ENCODE data around the gene EIF3I. TPM values are rescaled to one million over a fixed set of nuclear protein-coding genes. Genes with fewer than 3 reads are reported as not detected.

Gene EIF3I
- total and polyA plus RNA-seq, 10 of the 15 experiments (the other 5 are each of a cell fraction or from before 2014, with no cell fraction given): 208 to 606 (median 352) TPM

GRCh38 chr1:32178380-32179192 is 43.6 kb upstream of the EIF3I start:
- H4K20me1 ChIP-seq (ENCODE audit: control insufficient read depth, insufficient read depth): no peaks in the 10 kb centered on the region
- no peaks in the 10 kb centered on the region for H3K27me3 ChIP-seq (replicated peaks in 1 of 2; ENCODE audit: control insufficient read depth in 2 of 2, insufficient read depth in 2 of 2, low read length in 1 of 2)
- DNase-seq (ENCODE audit: low read depth, low spot score) (no peak), FAIRE-seq (peak; percentile 70), ATAC-seq (no peak)
- ChIA-PET POLR2A (interaction anchor here (0.7 to 3.5 kb wide), 6 partner anchors 10 to 105 kb away, joined by 3 to 25 read pairs (median 8); partner anchors contain the start of genes CCDC28B, KPNA6 and TMEM39B), CTCF (interaction anchor here (1.8 to 4.2 kb wide), 3 partner anchors 22 to 105 kb away, joined by 6 to 16 read pairs (median 7); partner anchors contain the start of gene CCDC28B), SMC1A (ENCODE audit: uncharacterized antibody, unreplicated experiment) (interaction anchor here (1.2 to 4.0 kb wide), 8 partner anchors 10 to 118 kb away, joined by 3 to 26 read pairs (median 5); partner anchors contain the start of genes CCDC28B and KPNA6), RAD21 (ENCODE audit: unreplicated experiment) (interaction anchor here (1.2 to 3.9 kb wide), 8 partner anchors 19 to 216 kb away, joined by 3 to 22 read pairs (median 9); partner anchors contain the start of genes BSDC1, CCDC28B, KPNA6 and TMEM39B)
- in situ Hi-C loops (cut with MboI): no loop called here
- intact Hi-C loops (cut with micrococcal nuclease; ENCODE audit: unreplicated experiment): no loop called here
- H3K9ac ChIP-seq (ENCODE audit: control insufficient read depth, insufficient read depth, low read length): peak overlapping the region; percentile 90
- TF ChIP-seq CHD2 (IDR thresholded peaks at IDR 0.05; ENCODE audit: borderline replicate concordance, low read depth, low read length): no peak
- H3K4me3 ChIP-seq: peak overlapping the region; percentile 89; the same call in 1 of the 2 replicates
- H3K9me3 ChIP-seq (replicated peaks; ENCODE audit: control insufficient read depth, insufficient read depth, low read length): no peaks in the 10 kb centered on the region
- peaks cover 1 to 6% of the 10 kb centered on the region in 2 experiments; a peak in 3 of 4 replicates for H3K36me3 ChIP-seq (ENCODE audit: control insufficient read depth in 2 of 2, insufficient read depth in 2 of 2, low read length in 1 of 2)
- peak overlapping the region; percentile 83 for H2AFZ ChIP-seq (ENCODE audit: control insufficient read depth, low read depth, low read length)
- no TSS peak for BruUV-seq (replicated peaks)
- H3K27ac ChIP-seq (ENCODE audit: control insufficient read depth, insufficient read depth): peak overlapping the region; percentile 85
- H3K4me1 ChIP-seq (ENCODE audit: control insufficient read depth, insufficient read depth, low read length): peaks cover 17% of the 10 kb centered on the region
- 91% methylated on average over 7 of the region's 7 CpGs for whole genome bisulfite sequencing (ENCODE audit: insufficient coverage, insufficient replicate concordance, low lambda C conversion rate, missing lambda C conversion rate)
- peaks cover 33% of the 10 kb centered on the region for H3K79me2 ChIP-seq (ENCODE audit: control insufficient read depth, insufficient read depth, low read length)
- H3K4me2 ChIP-seq (ENCODE audit: control insufficient read depth, insufficient read depth): peak overlapping the region; percentile 100

- Histone ChIP-seq H2AFZ (ENCODE audit: control insufficient read depth, low read depth, low read length) (peak overlapping the region; percentile 83), H3K9me3 (replicated peaks; ENCODE audit: control insufficient read depth, insufficient read depth, low read length) (no peaks in the 10 kb centered on the region), H3K36me3 (ENCODE audit: control insufficient read depth in 2 of 2, insufficient read depth in 2 of 2, low read length in 1 of 2) (peaks cover 1 to 9% of the 10 kb centered on the region in 2 experiments; a peak in 3 of 4 replicates), H3K4me3 (peak overlapping the region; percentile 89), H3K27me3 (replicated peaks in 1 of 2; ENCODE audit: control insufficient read depth in 2 of 2, insufficient read depth in 2 of 2, low read length in 1 of 2) (no peaks in the 10 kb centered on the region), H3K4me1 (ENCODE audit: control insufficient read depth, insufficient read depth, low read length) (peaks cover 17% of the 10 kb centered on the region), H3K27ac (ENCODE audit: control insufficient read depth, insufficient read depth) (peak overlapping the region; percentile 85), H4K20me1 (ENCODE audit: control insufficient read depth, insufficient read depth) (no peaks in the 10 kb centered on the region), H3K4me2 (ENCODE audit: control insufficient read depth, insufficient read depth) (peak overlapping the region; percentile 100), H3K9ac (ENCODE audit: control insufficient read depth, insufficient read depth, low read length) (peak overlapping the region; percentile 90), H3K79me2 (ENCODE audit: control insufficient read depth, insufficient read depth, low read length) (peaks cover 36% of the 10 kb centered on the region)
- TSS peak; percentile 97 for BruUV-seq (replicated peaks)
- CTCF ChIA-PET: interaction anchor here (1.8 to 4.2 kb wide), 3 partner anchors 21 to 106 kb away, joined by 6 to 16 read pairs (median 7); partner anchors contain the start of gene CCDC28B
- POLR2A ChIA-PET: interaction anchor here (0.7 to 3.5 kb wide), 7 partner anchors 10 to 1047 kb away, joined by 3 to 25 read pairs (median 7); partner anchors contain the start of genes CCDC28B, KPNA6 and TMEM39B
- SMC1A ChIA-PET (ENCODE audit: uncharacterized antibody, unreplicated experiment): interaction anchor here (1.2 to 4.0 kb wide), 7 partner anchors 10 to 137 kb away, joined by 3 to 26 read pairs (median 4); partner anchors contain the start of genes CCDC28B and KPNA6
- 30% methylated on average over 7 of the region's 7 CpGs for WGBS (ENCODE audit: insufficient coverage, insufficient replicate concordance, low lambda C conversion rate, missing lambda C conversion rate)
- RAD21 ChIA-PET (ENCODE audit: unreplicated experiment): interaction anchor here (1.2 to 3.9 kb wide), 8 partner anchors 18 to 215 kb away, joined by 3 to 22 read pairs (median 9); partner anchors contain the start of genes BSDC1, CCDC28B, KPNA6 and TMEM39B
- no peak for FAIRE-seq
- no peak for ATAC-seq
- in situ Hi-C loops (cut with MboI): no loop called here
- intact Hi-C loops (cut with micrococcal nuclease; ENCODE audit: unreplicated experiment): no loop called here
- DNase-seq (ENCODE audit: low read depth, low spot score): no peak
- no peak for TF ChIP-seq PKNOX1 (IDR thresholded peaks at IDR 0.05)
- 0 out of 2 replicates have a peak, but pooled peaks have one; percentile 44 for TF ChIP-seq RELB (IDR thresholded peaks at IDR 0.05; ENCODE audit: low read depth)
- TF ChIP-seq MLLT1 (IDR thresholded peaks at IDR 0.05): peak; percentile 83; the same call in 1 of the 2 replicates
Observed at GRCh38 chr1:32179193-32179442, 43.1 kb upstream of the EIF3I start.

All from GM12878 (cell line).